T1000 (cell line): ENCODE data around the gene SCARF2.
"Not testable (repeated sequence)": the region's sequence is repeated elsewhere in the genome, so short reads cannot be mapped to it uniquely, and the experiment has no call there.

Experiments
- DNase-seq: peaks from one replicate; lab custom pipeline; 2025; ENCODE audit warnings: mixed read lengths; lab: John Stamatoyannopoulos, UW

SCARF2 gene

DNA sequence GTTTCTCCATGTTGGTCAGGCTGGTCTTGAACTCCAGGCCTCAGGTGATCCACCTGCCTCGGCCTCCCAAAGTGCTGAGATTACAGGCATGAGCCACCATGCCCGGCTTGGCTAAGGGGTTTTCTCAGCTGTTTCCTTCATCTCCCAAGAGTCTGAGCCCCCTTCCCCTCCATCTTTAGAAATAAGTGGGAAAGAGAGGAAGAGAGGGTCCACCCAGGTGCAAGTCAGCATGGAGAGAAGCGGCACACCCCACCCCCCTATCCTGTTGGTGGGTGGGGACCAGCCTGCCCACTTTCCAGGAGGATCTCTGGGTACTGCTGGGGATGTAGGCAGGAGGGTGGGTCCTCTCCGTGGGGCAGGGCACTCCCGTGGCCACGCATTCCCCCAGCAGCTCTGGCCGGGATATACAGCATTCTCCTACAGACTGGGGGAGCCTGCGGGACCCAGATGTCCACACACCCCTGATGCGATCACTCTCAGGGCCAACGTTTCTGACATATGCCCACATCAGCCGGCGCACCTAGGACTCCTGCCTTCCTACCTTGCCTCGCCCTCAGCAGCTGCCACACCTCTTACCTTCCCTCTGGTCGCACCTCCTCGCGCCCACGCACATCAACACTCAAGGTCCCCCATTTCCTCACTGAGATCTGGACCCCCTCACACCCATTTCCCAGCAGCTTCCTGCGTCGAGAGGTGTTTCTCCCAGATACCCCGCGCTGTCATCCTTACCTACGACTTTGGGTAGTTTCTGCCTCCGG lies 8.9 kb downstream of the SCARF2 start:
- DNase-seq: no peak

DNA sequence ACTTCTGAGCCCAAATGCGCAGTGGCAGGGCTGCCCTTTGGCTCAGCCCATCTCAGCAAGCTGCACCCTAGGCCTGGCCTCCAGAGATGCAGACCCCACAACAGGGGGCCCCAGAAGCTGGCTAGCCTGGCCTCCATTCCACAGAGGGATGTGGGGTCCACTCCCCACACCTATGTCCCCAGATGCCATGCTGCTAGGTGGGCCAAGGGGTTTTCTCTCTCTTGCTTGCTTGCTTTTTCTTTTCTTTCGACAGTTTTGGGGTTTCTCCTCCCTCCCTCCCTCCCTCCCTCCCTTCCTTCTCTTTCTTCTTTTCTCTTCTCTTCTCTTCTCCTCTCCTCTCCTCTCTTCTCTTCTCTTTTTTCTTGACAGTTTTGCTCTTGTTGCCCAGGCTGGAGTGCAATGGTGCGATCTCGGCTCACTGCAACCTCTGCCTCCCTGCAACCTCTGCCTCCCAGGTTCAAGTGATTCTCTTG lies 9.6 kb downstream of the SCARF2 start:
- DNase-seq: no peak

DNA sequence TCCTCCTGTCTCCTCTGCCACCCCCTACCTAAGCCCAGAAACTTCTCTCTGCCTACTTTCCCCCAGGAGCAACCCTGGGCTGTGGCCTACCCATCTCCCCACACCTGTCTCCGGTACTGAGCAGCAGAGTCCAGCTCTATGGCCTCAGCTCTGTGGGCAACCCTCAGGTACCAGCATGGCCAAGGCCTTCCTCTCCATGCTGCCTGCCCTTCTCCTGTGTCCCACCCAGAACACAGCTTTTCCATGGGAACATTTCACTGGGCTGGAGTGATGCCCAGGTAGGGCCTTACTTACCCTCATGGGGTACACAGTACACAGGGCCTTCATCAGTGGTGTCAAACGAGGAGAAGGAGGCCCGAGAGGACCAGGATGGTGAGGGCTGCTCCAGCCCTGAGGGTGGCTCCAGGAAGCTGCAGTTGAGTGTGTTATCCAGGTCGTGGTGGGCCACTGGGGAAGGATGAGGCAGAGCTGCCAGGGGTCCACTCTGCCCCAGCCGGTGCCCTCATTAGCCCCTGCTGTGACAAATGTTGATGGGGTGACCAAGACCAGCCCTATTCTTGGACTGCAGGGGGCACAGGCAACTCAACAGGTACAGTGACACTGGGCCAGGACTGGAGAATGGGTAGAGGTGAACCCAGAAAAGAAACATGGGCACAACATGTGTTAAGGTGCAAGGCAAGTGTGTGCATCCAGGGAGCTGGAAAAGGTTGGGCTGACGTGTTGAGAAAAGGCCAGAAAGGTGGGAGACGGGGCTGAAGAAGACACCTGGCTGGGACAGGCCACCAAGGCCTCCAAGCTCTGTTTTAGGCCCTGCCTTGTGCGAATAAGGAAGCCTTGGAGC lies 10.3 kb downstream of the SCARF2 start:
- no peak for DNase-seq

GRCh38 chr22:20426259-20426615 lies 11.4 kb downstream of the SCARF2 start:
- no peak for DNase-seq

DNA sequence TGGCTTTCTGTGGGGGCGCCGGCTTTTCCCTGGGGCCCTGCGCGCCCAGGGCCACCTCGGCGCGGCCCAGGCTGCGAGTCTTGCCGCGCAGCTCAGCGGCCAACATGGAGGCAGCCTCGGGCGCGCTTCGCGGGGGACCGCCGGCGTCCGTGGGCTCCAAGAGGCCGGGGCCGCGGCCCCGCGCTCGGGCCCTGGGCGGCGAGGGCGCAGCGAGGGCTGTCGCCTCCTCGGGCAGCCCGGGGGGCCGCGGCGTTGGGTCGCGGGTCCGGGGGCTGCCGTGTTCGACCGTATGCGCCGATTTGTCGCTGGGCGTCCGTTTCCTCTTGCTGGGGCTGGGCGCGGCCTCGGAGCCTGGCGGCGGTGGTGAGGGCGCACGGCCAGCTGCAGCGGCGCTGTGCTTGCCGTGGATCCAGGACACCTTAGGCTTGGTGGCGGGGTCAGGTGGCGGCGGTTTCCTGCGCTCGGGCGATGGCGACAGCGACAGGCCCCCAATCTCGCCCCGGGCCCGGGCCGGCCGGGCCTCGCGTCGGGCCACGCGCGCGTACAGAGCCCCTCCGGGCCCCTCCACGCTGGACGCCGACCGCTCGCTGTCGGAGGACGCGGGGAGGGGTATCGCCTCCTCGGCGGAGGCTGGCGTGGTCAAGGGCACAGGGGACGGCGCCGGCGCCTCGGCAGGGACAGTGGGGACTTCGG lies 11.9 kb downstream of the SCARF2 start:
- no peak for DNase-seq

- DNase-seq: no peak
These were observed 12.6 kb downstream of the SCARF2 start for GRCh38 chr22:20424932-20425565.

DNA sequence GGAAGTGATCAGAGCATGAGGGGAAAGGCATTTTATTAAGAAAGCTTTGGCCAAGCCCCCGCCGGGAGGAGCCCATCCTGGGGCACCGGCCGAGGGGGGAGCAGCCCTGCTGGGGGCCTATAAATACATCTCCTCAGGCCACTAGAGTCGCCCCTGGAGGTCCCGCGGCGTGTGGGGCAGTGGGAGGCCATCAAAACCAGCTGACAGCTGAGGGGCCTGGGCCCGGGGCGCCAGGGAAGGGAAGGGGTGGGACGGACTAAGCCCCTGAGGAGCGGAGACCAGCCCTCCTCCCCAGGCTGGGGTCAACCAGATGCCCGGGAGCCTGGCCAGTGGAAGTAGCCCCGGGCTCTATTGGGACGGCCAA lies 13.1 kb downstream of the SCARF2 start:
- DNase-seq: no peak

DNA sequence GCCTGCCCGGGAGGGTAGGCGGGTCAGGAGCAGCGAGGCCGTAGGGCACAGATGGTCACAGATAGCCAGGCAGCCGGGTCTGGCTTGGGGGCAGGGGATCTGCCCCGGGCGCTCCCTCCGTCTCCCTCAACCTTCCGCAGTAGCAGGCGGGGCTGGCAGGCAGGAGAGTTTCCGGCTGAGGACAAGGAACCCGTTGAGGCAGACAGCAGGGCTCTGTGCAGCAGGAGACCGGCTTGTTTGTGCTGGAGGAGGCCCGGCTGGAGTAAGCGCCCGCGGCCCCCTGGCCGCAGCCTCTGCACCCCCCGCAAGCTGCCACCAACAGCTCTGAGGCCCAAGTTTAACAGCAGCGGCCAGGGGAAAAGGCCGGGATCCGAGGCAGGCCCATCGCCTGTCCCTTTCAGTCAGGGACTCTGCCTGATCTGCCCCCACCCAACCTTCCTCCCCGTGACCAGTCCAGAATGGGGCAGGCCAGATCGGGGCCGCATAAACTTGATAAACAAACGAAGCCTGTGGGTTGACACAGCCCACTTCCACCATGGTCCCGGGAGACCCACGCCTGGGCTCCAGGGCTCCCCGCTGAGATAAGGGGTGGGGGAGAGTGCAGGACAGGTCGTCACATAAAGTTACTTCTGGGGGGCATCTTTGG lies 13.6 kb downstream of the SCARF2 start:
- no peak for DNase-seq

DNA sequence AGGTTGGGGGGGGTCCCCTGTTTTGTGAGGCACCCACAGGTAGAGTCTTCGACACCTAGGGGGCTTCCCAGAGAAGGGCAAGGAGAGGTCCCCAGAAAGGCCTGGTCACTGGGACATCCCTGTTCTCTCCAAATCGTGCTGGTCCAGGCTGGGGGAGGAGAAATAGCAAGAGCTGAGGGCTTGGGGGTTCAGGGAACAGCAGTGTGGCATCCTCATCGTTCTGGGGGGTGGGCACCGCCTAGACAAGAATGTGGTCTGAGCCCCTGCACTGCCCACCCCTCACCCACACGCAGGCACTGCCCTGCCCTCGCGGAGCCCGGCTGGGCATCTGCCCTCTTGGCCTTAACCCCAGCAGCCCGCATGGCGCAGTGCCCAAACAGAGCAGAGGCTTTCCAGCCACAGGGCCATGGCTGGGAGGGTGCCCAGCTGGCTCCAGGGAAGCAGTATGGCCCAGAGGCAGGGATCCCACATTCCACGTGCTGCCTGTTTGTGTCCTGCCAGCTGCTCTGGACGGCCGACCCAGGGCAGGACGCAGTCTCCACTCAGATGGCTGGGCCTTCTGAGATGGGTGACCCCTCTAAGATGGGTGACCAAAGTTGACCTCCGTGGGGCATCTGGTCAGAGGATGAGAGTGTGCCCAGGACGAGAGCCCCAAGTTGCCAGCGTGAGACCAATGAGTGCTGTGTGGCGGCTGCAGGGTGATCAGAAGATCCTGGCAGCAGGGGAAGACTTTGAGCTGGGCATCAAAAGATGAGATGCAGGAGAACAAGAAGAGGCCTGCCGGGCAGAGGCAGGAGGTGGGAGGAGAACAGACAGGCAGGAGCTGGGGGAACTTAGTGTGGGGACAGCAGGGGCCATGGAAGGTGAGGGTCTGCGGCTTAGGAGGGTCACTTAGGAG lies 14.4 kb downstream of the SCARF2 start:
- no peak for DNase-seq

DNA sequence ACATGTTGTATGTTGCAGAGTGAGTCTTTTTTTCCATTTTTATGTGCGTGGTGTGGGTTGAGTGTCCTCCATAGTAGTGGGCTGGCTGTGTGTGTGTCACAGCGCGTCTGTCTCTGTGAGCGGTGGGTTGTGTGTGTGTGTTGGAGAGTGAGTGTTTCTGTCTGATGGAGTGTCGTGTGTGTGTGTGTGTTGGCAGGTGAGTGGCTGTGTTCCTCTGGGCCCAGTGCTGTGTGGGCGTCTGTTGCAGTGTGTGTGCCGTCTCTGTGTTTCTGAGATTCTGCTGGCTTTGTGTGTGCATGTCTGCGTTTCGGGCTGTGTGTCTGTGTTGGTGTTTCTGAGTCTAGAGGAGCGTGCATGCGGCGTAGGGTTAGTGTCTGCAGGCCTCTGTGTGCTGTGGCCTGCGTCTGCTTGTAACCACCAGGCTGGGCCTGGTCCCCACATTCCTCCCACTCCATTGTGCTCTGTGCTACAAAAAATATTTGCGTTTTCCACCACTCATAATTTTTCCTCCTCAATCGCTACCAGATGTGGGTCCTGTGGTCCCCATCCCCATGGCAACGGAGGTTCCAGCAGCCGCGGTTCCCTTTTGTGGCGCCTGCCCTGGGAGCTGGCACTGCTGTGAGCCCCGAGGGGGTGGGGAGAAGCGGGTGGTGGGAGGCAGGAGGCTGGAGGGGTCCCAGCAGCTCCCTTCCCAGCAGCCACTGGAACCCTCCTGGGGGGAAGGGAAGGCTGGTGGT lies 15.2 kb downstream of the SCARF2 start:
- DNase-seq: no peak

DNA sequence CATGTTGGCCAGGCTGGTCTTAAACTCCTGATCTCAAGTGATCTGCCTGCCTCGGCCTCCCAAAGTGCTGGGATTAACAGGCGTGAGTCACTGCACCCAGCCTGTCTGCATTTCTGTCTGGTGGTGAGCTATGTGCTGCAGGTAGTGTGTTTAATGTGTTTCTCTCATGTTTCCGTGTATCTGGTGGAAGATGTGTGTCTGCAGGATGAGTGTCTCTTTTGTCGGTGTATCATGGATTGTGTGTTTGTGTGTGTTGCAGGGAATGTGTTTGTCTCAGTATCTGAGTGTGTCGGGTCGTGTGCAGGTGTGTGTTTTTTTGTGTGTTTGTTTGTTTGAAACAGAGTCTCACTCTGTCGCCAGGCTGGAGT lies 16.1 kb downstream of the SCARF2 start:
- no peak for DNase-seq

- no peak for DNase-seq
These were observed 17.3 kb downstream of the SCARF2 start for GRCh38 chr22:20420157-20420842.

GRCh38 chr22:20419664-20419951 lies 18.0 kb downstream of the SCARF2 start:
- DNase-seq: no peak

- DNase-seq: peak; percentile 78
These were observed 19.3 kb downstream of the SCARF2 start for GRCh38 chr22:20418211-20418788.

GRCh38 chr22:20415699-20416098 lies 21.9 kb downstream of the SCARF2 start:
- not testable (repeated sequence) for DNase-seq

DNA sequence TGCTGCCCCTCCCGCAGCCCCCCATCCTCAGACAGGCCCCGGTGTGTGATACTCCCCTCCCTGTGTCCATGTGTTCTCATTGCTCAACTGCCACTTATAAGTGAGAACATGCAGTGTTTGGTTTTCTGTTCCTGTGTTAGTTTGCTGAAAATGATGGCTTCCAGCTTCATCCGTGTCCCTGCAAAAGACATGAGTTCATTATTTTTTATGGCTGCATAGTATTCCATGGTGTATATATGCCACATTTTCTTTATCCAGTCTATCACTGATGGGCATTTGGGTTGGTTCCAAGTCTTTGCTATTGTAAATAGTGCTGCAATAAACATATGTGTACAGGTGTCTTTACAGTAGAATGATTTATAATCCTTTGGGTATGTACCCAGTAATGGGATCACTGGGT lies 22.4 kb downstream of the SCARF2 start:
- not testable (repeated sequence) for DNase-seq

GRCh38 chr22:20414450-20414849 lies 23.2 kb downstream of the SCARF2 start:
- DNase-seq: no peak

DNA sequence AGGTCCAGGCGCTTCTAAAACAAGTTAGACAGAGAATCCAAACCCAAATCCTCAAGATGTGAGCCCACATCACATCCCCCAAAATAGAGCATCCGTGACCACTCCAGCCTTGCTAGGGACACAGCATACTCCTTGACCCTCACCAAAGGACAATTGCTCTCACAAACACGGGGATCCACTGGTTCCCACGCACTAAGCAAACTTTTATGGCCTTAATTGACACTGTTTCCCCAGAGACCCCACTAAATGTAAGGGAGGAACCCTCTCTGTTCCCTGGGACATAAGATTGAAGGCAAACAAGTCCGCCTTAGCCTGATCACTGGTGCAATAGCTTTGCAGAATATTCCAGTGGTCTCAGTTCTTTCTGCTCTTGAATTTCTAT lies 23.6 kb downstream of the SCARF2 start:
- DNase-seq: no peak
